ENCODE data around the gene BCL11A. TPM values are rescaled to one million over a fixed set of nuclear protein-coding genes. Genes with fewer than 3 reads are reported as not detected.

Gene BCL11A
- polyA plus RNA-seq, 1 donor (not counting 4 experiments of a cell fraction or from before 2014, with no cell fraction given), result 5.0 TPM

- Histone ChIP-seq H2AFZ (ENCODE audit: control insufficient read depth, low read length) (no peak overlapping the region), H4K20me1 (ENCODE audit: control insufficient read depth, extremely low read depth, insufficient read depth, low read length) (no peaks in the 10 kb centered on the region), H3K9me1 (ENCODE audit: control insufficient read depth, extremely low read depth, insufficient read depth, low read length) (no peaks in the 10 kb centered on the region), H3K27me3 (ENCODE audit: control insufficient read depth, extremely low read depth, insufficient read depth, low read length) (peaks cover 4% of the 10 kb centered on the region), H3K9me3 (ENCODE audit: control insufficient read depth, low read depth, low read length) (no peaks in the 10 kb centered on the region), H3K4me3 (ENCODE audit: control insufficient read depth in 2 of 3, extremely low read depth in 1 of 3, insufficient read depth in 2 of 3, low read depth in 1 of 3, low read length in 3 of 3) (no peak overlapping the region), H3K4me1 (ENCODE audit: control insufficient read depth, extremely low read depth, insufficient read depth, low read length) (peaks cover 14% of the 10 kb centered on the region), H3K4me2 (ENCODE audit: control insufficient read depth, extremely low read depth, insufficient read depth, low read depth, low read length) (no peak overlapping the region), H3K36me3 (ENCODE audit: control insufficient read depth in 2 of 2, extremely low read depth in 1 of 2, insufficient read depth in 2 of 2, low read length in 2 of 2) (no peaks in the 10 kb centered on the region), H3K9ac (ENCODE audit: control insufficient read depth, extremely low read depth, insufficient read depth, low read length) (no peak overlapping the region), H3K27ac (ENCODE audit: control insufficient read depth, insufficient read depth, low read length) (no peak overlapping the region), H3K79me2 (ENCODE audit: control insufficient read depth, insufficient read depth, low read length) (no peaks in the 10 kb centered on the region)
- dilution Hi-C loops (cut with MboI; ENCODE audit: extremely low pct_ligation_motif_present, low sequenced_read_pairs), result no loop called here
- no peak for DNase-seq (ENCODE audit: low read depth, low spot score)
- TF ChIP-seq CTCF (optimal IDR thresholded peaks at IDR 0.05 in 1 of 3, IDR thresholded peaks at IDR 0.05 in 1 of 3, conservative IDR thresholded peaks at IDR 0.05 in 1 of 3; ENCODE audit: extremely low read depth in 1 of 3, insufficient read depth in 2 of 3, low read length in 3 of 3) (no peak), EZH2 (IDR thresholded peaks at IDR 0.05; ENCODE audit: low read length) (no peak)
- FAIRE-seq, result no peak
These were observed 148.1 kb downstream of the BCL11A start for GRCh38 chr2:60405271-60405919.

Other genes with a start within 250 kb of the BCL11A start
- gene PAPOLG, start 202.6 kb upstream of the BCL11A start, polyA plus RNA-seq, result 8.4 to 14.1 TPM (median 9.8 TPM) in 3 replicates

Measured in keratinocyte (primary cell).